H9 (cell line): ENCODE data around the gene TCF7L2. TPM values are rescaled to one million over a fixed set of nuclear protein-coding genes. Genes with fewer than 3 reads are reported as not detected.
A peak's percentile ranks its signal among the peaks of the same experiment; 100 is the strongest.

Experiments
- DNase-seq: peaks from one replicate; pipeline ENCODE4 v3.0.0-alpha.2; 2017
- H2AFZ ChIP-seq: one replicate; pipeline ENCODE4 v1.6.1; 2013; ENCODE audit warnings: mild to moderate bottlenecking, low read length, control low read depth, moderate library complexity
- H2AK5ac ChIP-seq: 2 replicates; pipeline ENCODE4 v1.6.1; 2013; ENCODE audit warnings: low read length, control low read depth, mixed read lengths; ENCODE audit not compliant: insufficient read length
- H2BK120ac ChIP-seq: one replicate; pipeline ENCODE4 v1.6.1; 2013; ENCODE audit warnings: low read depth, mild to moderate bottlenecking, low read length, control low read depth, inconsistent platforms; ENCODE audit not compliant: poor library complexity, severe bottlenecking
- H2BK12ac ChIP-seq: 2 replicates; pipeline ENCODE4 v1.6.1; 2013; ENCODE audit warnings: low read length, control low read depth, mixed read lengths, low read depth; ENCODE audit not compliant: insufficient read length
- H2BK15ac ChIP-seq: 2 replicates; pipeline ENCODE4 v1.6.1; 2013; ENCODE audit warnings: low read depth, low read length, control low read depth
- H2BK20ac ChIP-seq: one replicate; pipeline ENCODE4 v1.6.1; 2013; ENCODE audit warnings: low read depth, mild to moderate bottlenecking, low read length, control low read depth, inconsistent platforms; ENCODE audit not compliant: poor library complexity, severe bottlenecking
- H2BK5ac ChIP-seq: 2 replicates; pipeline ENCODE4 v1.6.1; 2013; ENCODE audit warnings: low read length, control low read depth, mixed read lengths; ENCODE audit not compliant: insufficient read length
- H3K14ac ChIP-seq: 2 replicates; pipeline ENCODE4 v1.6.1; 2013; ENCODE audit warnings: low read length, control low read depth; ENCODE audit not compliant: insufficient read depth
- H3K18ac ChIP-seq: 2 replicates; pipeline ENCODE4 v1.6.1; 2013; ENCODE audit warnings: low read depth, mild to moderate bottlenecking, mixed read lengths, low read length, control low read depth; ENCODE audit not compliant: insufficient read length
- H3K23ac ChIP-seq: 2 replicates; pipeline ENCODE4 v1.6.1; 2013; ENCODE audit warnings: low read length, control low read depth, mixed read lengths, low read depth; ENCODE audit not compliant: insufficient read length
- H3K23me2 ChIP-seq: 2 replicates; pipeline ENCODE4 v1.6.1; 2013; ENCODE audit warnings: low read depth, mild to moderate bottlenecking, mixed read lengths, low read length, control low read depth; ENCODE audit not compliant: insufficient read length, poor library complexity, severe bottlenecking
- H3K27ac ChIP-seq: 2 replicates; pipeline ENCODE4 v1.5.1; 2013; ENCODE audit warnings: low read length, control low read depth, mixed read lengths, low read depth; ENCODE audit not compliant: insufficient read length
- H3K27me3 ChIP-seq: 2 replicates; pipeline ENCODE4 v1.6.1; 2013; ENCODE audit warnings: low read length, control low read depth, inconsistent platforms; ENCODE audit not compliant: insufficient read depth
- H3K4ac ChIP-seq: 2 replicates; pipeline ENCODE4 v1.6.1; 2013; ENCODE audit warnings: low read depth, mild to moderate bottlenecking, control low read depth, inconsistent platforms, low read length, moderate library complexity
- H3K4me1 ChIP-seq: 2 replicates; pipeline ENCODE4 v1.6.1; 2013; ENCODE audit warnings: low read length, control low read depth, inconsistent platforms; ENCODE audit not compliant: insufficient read depth
- H3K4me2 ChIP-seq: 2 replicates; pipeline ENCODE4 v1.6.1; 2013; ENCODE audit warnings: low read length, control low read depth, mixed read lengths; ENCODE audit not compliant: insufficient read length, insufficient read depth
- H3K56ac ChIP-seq: 2 replicates; pipeline ENCODE4 v1.6.1; 2013; ENCODE audit warnings: low read depth, mild to moderate bottlenecking, mixed read lengths, low read length, control low read depth; ENCODE audit not compliant: insufficient read length
- H3K79me1 ChIP-seq: 2 replicates; pipeline ENCODE4 v1.6.1; 2013; ENCODE audit warnings: low read depth, mild to moderate bottlenecking, moderate library complexity, low read length, control low read depth, inconsistent platforms; ENCODE audit not compliant: insufficient read depth, poor library complexity, severe bottlenecking
- H3K79me2 ChIP-seq: 2 replicates; pipeline ENCODE4 v1.6.1; 2013; ENCODE audit warnings: low read length, control low read depth, inconsistent platforms; ENCODE audit not compliant: insufficient read depth
- H3K9ac ChIP-seq: 2 replicates; pipeline ENCODE4 v1.6.1; 2013; ENCODE audit warnings: low read length, control low read depth, mixed read lengths; ENCODE audit not compliant: insufficient read length; ENCODE audit errors: extremely low read depth
- H3K9me3 ChIP-seq: one replicate; pipeline ENCODE4 v1.6.1; 2013; ENCODE audit warnings: low read depth, low read length, inconsistent platforms; ENCODE audit not compliant: control insufficient read depth
- H3T11ph ChIP-seq: one replicate; pipeline ENCODE4 v1.6.1; 2013; ENCODE audit warnings: mild to moderate bottlenecking, low read length, control low read depth, inconsistent platforms
- H4K20me1 ChIP-seq: one replicate; pipeline ENCODE4 v1.6.1; 2013; ENCODE audit not compliant: control insufficient read depth, insufficient read length, insufficient read depth
- H4K5ac ChIP-seq: 2 replicates; pipeline ENCODE4 v1.6.1; 2013; ENCODE audit warnings: low read depth, mild to moderate bottlenecking, mixed read lengths, low read length, control low read depth; ENCODE audit not compliant: insufficient read length
- H4K8ac ChIP-seq: replicated peaks from 2 replicates; pipeline ENCODE4 v1.6.1; 2013; ENCODE audit warnings: low read length, control low read depth, mixed read lengths, low read depth; ENCODE audit not compliant: insufficient read length
- H4K91ac ChIP-seq: 2 replicates; pipeline ENCODE4 v1.6.1; 2013; ENCODE audit warnings: low read depth, mild to moderate bottlenecking, moderate library complexity, mixed read lengths, low read length, control low read depth; ENCODE audit not compliant: insufficient read length
- H3K27ac Mint-ChIP-seq, 3 experiments: 2 replicates in 2 of 3; 3 replicates in 1 of 3; pipeline ENCODE4 v1.8.0; 2020 to 2021; ENCODE audit warnings: mixed read lengths in 3 of 3, mild to moderate bottlenecking in 1 of 3, moderate library complexity in 1 of 3
- H3K27me3 Mint-ChIP-seq: 2 replicates; pipeline ENCODE4 v1.8.0; 2021; ENCODE audit warnings: low read depth, mild to moderate bottlenecking, moderate library complexity, mixed read lengths
- H3K36me3 Mint-ChIP-seq, 3 experiments: 2 replicates in 2 of 3; 3 replicates in 1 of 3; pipeline ENCODE4 v1.8.0; 2020 to 2021; ENCODE audit warnings: low read depth in 3 of 3, mixed read lengths in 3 of 3; ENCODE audit not compliant: insufficient read depth in 1 of 3
- H3K4me1 Mint-ChIP-seq, 2 experiments: 2 replicates each; pipeline ENCODE4 v1.8.0; 2020; ENCODE audit warnings: mixed read lengths in 2 of 2
- H3K4me3 Mint-ChIP-seq, 2 experiments: 2 replicates in 1 of 2; 3 replicates in 1 of 2; pipeline ENCODE4 v1.8.0; 2020 to 2021; ENCODE audit warnings: mild to moderate bottlenecking in 2 of 2, mixed read lengths in 2 of 2, moderate library complexity in 1 of 2
- H3K9me3 Mint-ChIP-seq, 2 experiments: 2 replicates in 1 of 2; 3 replicates in 1 of 2; pipeline ENCODE4 v1.8.0; 2020; ENCODE audit warnings: mild to moderate bottlenecking in 2 of 2, mixed read lengths in 2 of 2, moderate library complexity in 1 of 2
- WGBS: extraction: QIAGEN DNeasy Blood & Tissue Kit; methylation state at CpG from one replicate; pipeline ENCODE4 v1.1.7; 2013; ENCODE audit warnings: missing lambda C conversion rate, low lambda C conversion rate, mixed read lengths; ENCODE audit not compliant: insufficient read length; ENCODE audit errors: extremely low coverage; 5-methylcytosine and 5-hydroxymethylcytosine counted together
- total RNA-seq: library from RNA; stranded (reverse); gene quantifications from 2 replicates; pipeline ENCODE4 v1.2.1, GENCODE V29; 2021
- TF ChIP-seq, protein P1 (sequence below): fragments of 200-600 bp; sonication (generic); conservative IDR thresholded peaks from 3 replicates; pipeline ENCODE4 v1.8.0; 2021; ENCODE audit warnings: antibody characterized with exemption, mild to moderate bottlenecking

TCF7L2 gene
- total RNA-seq, 1 experiment from 2014 or later, result 71.1 TPM

DNA sequence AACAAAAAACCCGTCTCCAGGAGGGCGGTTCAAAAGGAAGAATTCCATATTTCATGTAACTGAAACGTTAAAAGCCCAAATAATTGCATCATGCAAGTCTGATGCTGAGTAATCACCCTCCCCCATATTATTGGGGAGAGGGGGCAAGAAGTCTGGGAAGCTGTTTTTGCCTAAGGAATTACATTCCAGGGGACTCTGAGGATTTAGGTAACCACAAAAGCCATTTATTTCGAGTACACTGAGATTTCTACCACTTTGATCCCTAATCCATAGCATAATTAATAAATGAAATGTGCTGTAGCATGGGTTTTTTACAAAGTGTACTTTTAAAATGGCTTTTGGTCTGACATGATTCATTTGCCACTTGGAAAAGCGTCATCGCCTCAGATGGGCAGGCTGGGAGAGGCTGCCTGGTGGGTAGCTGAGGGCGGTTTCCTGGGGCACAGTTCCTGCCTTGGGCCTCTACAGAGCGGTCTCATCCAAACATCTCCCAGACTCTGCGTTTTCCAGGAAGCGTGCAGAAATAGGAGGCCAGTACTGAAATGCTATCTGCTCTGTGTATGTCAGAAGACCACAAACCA lies 106.5 kb downstream of the TCF7L2 start:
- TF ChIP-seq, protein P1, sequence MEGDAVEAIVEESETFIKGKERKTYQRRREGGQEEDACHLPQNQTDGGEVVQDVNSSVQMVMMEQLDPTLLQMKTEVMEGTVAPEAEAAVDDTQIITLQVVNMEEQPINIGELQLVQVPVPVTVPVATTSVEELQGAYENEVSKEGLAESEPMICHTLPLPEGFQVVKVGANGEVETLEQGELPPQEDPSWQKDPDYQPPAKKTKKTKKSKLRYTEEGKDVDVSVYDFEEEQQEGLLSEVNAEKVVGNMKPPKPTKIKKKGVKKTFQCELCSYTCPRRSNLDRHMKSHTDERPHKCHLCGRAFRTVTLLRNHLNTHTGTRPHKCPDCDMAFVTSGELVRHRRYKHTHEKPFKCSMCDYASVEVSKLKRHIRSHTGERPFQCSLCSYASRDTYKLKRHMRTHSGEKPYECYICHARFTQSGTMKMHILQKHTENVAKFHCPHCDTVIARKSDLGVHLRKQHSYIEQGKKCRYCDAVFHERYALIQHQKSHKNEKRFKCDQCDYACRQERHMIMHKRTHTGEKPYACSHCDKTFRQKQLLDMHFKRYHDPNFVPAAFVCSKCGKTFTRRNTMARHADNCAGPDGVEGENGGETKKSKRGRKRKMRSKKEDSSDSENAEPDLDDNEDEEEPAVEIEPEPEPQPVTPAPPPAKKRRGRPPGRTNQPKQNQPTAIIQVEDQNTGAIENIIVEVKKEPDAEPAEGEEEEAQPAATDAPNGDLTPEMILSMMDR, result no peak
- Histone ChIP-seq H4K5ac (no peak overlapping the region), H2BK15ac (no peak overlapping the region), H3K79me2 (peaks cover 30% of the 10 kb centered on the region; the same call in 1 of the 2 replicates), H3K9ac (no peak overlapping the region), H3T11ph (no peak overlapping the region), H3K4me1 (peaks cover 33% of the 10 kb centered on the region), H3K79me1 (peaks cover 8% of the 10 kb centered on the region), H2BK120ac (no peak overlapping the region), H2AK5ac (no peak overlapping the region), H3K4me2 (no peak overlapping the region), H4K91ac (no peak overlapping the region), H3K56ac (no peak overlapping the region), H4K20me1 (no peaks in the 10 kb centered on the region), H2AFZ (no peak overlapping the region), H3K27me3 (no peaks in the 10 kb centered on the region), H3K27ac (no peak overlapping the region), H3K4ac (no peak overlapping the region), H3K18ac (no peak overlapping the region), H3K23me2 (no peaks in the 10 kb centered on the region), H3K14ac (no peak overlapping the region), H3K23ac (no peak overlapping the region), H4K8ac (no peak overlapping the region), H2BK12ac (no peak overlapping the region), H2BK20ac (no peak overlapping the region), H3K9me3 (no peaks in the 10 kb centered on the region), H2BK5ac (no peak overlapping the region)
- no peak overlapping the region for H3K4me3 Mint-ChIP-seq
- WGBS, result no CpG with 5 or more reads among the region's 10 CpGs
- peaks cover 0 to 10% (median 6%) of the 10 kb centered on the region in 3 experiments; a peak in 4 of 7 replicates for H3K36me3 Mint-ChIP-seq
- peaks cover 34 to 47% of the 10 kb centered on the region in 2 experiments for H3K4me1 Mint-ChIP-seq
- H3K27me3 Mint-ChIP-seq, result no peaks in the 10 kb centered on the region
- peak overlapping the region; percentile 42 to 76 (median 58); a peak in 4 of 7 replicates for H3K27ac Mint-ChIP-seq
- no peak for DNase-seq
- H3K9me3 Mint-ChIP-seq, result no peaks in the 10 kb centered on the region; a peak in 1 of 5 replicates
